Measurements from ENCODE around the gene PRKN.

- TF ChIP-seq CTCF (IDR thresholded peaks at IDR 0.05): no peak
- TF ChIP-seq EZH2 (IDR thresholded peaks at IDR 0.05): no peak
Observed at GRCh38 chr6:161631676-161632194, 1095.8 kb downstream of the PRKN start.

Measured in neural progenitor cell (in vitro differentiated cells).